Islet precursor cell (in vitro differentiated cells): ENCODE data around the gene WNT4.
A peak's percentile ranks its signal among the peaks of the same experiment; 100 is the strongest.

ENCODE experiments used
- DNase-seq: peaks from one replicate; pipeline ENCODE4 v3.0.0-alpha.2; 2018

WNT4 gene

DNA sequence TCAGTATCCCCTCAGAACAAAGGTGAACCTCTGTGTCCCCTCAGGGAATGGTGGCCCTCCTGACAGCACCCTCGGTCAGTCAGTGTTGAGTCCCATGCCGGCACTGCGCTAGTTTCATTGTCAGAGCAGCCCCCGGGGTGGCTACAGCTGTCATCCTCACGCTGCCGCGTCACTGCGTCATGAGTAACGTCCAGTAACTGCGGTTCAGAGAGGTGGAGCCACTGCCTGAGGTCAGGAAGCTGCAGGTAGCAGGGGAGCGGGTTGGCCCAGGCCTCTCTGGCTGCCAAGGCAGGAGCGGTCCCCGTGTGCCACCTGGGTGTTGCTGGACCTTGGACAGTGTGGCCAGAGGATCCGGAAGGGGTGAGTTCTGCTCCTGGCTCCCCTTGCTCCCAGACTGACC lies 20.2 kb upstream of the WNT4 start:
- no peak for DNase-seq

DNA sequence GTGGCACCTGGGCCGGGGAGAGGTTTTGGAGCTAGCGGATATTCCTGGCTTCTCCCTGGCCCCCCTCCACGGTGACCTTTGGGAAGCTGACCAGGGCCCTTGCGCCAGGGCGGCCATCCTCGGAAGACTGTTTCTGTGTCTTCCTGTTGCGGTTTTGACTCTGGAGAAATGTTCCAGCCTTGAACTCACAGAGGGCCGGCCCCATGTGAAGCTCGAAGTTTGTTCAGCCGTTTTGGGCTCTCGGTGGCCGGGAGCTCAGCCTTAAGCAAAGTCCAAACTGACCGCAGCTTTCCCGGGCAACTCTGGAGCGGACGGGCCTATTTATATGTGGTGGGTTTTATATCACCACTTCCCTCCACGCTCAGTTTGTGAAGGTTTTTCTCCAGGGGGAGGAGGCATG lies 17.0 kb upstream of the WNT4 start:
- no peak for DNase-seq

DNA sequence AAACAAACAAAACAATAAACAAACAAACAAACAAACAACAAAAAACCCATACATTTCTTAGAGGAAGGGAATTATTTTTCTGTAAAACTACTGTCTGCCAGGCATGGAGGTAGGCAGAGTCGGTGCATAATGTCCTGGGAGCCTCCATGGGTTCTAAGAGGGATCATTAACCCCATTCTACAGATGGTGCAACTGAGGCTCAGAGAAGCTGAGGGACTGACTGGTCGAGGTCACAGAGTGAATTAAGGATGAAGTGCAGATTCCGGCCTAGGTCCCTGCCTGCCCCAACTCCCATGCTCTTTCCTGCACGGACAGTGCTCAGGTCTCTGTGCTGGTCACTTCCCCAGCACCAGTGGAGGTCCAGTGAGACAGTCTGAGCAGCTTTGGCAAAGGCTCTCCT lies 15.8 kb upstream of the WNT4 start:
- DNase-seq = no peak

DNA sequence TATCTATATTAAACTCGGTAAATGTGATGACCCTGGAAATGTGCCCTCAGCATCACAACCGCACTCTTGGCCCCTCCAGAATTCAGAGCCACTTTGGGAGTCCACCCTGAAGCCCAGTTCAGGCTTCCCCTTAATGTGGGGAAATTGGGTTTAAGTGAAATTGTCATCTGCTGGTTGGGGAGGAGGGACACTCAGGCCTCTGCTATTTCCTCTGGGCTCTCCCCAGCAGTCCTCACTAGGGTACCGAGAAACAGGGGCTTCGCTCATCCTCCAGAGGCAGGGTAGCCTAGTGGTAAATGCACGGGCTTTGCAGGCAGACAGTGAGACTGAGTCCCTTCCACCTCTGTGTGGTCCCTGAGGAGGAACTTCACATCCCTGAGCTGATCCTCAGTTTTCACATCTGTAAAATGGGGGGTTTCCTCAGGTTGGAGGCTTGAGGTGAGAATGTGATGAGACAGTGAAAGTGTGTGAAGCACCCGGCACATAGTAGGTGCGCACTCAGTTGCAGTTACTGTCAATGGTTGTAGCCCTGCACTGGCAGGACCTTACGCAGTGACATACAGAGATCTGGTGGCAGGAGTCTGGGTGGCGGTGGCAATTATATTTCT lies 14.6 kb upstream of the WNT4 start:
- no peak for DNase-seq

DNA sequence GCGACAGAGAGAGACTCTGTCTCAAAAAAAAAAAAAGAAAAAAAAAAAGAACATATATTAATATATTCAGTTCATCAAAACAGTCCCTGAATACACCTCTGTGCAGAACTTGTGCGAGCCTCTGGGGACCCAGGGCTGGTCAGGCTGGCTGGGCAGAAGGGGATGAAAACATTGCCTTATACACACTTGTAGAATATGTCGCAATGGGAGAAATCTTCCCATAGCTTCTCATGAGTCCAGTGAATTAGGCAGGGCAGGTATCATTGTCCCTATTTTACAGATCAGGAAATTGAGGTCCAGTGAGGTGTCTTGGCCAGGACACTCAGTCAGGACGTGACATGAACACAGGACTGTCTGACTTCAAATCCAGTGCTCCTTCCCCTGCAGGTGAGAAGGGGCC lies 12.6 kb upstream of the WNT4 start:
- no peak for DNase-seq

DNA sequence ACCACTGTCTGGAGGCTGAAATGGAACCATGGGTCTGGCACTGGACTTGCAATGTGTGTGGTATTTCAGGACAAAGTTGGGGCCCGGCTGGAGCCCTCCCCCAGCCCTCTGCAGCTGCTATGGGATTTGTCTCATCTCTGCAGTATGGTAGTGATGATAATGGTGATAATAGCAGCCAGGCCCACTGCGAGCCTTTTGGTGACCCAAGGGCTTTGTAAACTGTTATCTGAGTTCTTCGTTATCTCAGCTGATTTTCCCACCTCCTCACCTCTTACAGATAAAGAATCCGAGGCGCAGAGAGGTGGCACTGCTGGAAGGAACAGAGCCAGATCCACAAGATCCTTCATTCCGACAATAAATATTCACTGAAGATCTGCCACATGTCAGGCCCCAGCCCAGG lies 11.7 kb upstream of the WNT4 start:
- no peak for DNase-seq

DNA sequence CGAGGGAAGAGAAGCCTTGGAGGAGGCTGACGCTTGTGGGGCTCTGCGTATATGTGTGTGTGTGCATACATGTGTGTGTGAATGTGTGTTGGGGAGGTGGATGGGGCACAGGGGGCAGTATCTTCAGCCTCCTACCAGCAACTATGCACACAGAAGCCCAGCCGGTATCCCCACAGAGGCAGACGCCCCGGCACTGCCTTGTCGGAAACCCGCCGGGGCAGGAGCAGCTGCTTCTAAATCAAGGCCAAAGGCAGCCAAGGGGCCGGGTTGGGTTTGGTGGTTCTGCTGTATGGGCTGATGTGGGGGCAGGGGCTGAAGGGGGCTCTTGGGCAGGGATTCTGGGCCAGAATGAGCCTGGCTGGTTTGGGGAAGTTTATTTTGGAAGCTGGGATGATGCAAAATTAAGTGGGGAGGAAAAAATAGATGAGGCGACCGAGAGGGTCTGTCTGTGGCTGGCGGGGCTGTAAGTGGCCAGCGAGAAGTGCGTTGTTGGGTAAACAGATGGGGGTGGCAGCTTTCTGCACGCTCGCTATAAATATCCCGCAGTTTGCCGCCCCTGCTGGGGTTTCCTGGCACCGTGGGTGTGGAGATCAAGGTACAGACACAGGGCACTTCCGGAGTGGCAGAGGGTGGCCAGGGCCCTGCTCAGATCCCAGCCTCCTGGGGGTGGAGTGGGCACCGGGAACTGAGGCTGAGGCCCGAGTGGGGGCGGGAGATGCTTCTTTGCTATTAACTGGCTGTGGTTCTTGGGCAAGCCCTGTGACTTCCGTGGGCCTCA lies 11.0 kb upstream of the WNT4 start:
- DNase-seq = no peak

DNA sequence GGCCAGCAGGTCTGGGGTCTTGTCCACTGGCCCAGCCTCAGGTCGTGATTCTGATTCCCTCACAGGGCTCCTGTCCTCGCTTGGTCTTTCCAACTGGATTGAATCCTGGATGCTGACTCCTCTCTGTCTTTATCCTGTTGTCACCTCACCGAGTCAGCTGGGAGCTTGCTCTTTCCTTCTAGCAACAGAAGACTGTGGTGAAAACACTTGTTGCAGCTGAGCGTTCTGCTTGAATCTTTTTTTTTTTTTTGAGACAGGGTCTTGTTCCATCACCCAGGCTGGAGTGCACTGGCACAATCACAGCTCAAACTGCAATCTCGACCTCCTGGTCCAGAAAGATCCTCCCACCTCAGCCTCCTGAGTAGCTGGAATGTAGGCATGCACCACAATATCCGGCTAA lies 8.0 kb upstream of the WNT4 start:
- DNase-seq = no peak

DNA sequence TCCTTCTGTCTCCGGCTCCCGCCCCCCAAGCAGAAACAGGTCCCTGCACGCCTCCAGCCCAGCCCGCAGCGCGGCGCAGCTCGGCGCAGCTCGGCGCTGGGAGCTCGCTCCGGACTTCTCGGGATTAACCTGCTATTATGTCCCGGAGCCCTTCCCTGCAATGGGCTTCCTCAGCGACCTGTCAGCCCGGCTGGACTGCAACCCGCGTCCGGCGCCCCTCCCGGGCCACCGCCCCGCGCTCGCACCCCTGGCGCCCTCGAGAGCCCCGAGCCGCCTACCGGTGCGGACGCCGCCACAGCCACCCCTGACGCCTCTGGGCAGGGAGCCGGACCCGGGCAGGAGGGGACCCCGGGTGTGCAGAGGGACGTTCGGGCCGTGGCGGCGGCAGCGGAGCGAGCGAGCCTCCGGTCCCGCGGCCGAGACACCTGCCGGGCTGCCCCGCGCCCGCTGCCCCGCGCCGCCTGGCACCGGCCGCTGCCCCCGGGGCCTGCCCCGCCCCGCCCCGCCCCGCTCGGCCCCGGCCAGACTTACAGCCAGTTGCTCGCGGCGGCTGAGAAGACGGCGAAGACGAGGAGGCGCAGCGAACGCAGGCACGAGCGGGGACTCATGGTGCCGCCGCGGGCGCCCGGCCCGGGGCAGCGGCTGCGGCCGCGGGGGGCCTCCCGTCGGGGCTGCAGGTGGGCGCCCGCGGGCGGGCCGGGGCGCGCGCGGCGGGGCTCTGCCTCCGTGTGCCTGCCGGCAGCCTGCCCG lies 407 bp downstream of the WNT4 start:
- peak; percentile 74 for DNase-seq

DNA sequence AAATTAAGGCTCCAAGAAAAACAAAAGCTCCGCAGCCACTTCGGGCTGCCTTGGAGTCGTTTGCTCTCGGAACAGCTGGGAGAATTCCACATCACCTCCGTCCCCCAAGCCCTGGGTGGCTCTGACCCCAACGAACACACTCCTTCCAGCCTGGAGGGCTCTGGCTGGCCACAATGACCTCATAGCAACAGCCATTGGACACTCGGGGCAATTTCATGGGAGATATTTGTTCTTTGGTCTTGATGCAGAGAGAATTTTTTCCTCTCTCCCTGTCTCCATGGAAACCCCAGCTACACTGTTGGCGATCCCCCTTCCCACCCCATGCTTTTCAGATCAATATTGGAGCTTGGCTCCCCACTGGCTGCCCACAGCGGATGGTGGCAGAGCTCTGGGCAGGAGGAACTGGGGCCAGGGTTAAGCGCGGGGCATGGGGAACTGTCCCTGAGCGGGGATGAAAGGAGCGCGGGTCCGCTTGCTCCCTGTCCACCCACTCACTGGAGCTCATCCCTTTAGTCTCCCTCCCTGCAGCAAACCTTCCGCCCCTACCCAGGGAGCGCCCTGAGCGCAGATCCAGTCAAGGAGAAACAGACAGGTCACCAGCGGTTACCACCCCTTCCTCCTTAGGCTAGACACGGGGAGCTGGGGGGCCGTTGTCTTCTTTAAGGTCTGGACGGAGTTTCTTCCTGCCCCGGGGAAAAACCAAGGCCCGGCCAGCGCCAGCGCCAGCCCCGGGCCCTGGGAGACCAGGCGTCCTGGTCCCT lies 1.2 kb downstream of the WNT4 start:
- DNase-seq = peak; percentile 66

DNA sequence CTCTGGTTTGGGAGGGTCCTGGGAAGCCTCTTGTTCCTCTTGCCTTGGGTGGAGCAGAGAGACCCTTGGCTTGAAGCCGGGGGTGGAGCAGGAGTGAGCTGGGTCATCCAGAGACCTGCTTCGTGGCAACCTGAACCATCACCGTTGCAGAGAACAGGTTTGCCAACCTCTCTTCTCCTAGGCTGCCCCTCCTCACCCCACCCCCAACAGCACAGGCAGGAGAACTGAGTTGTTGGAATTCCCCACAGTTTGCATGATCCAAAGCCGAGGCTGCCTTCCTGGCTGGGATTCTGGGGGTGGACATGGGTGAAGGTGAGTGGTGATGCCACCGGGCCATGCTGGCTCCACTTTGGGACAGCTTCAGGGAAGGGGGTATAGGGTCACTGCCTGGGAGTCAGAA lies 2.2 kb downstream of the WNT4 start:
- DNase-seq = peak; percentile 72

DNA sequence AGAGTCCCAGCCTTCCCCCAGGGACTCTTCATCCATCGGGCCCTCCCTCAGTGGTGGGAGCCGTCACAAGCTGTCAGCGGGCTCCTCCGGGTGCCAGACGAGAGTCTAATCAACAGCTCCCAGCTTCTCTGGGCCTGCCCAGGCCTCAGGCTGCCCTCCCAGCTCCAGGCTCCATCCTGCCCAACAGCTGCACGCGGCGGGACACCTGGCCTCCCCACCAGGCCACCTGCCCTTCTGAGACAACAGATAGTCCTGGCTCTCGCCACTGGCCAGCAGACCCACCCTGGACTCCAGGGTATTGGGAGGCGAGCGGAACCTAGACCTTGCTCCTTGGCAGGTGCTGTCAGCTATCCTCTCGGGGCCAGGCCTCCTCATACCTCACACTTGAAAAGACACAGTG lies 3.1 kb downstream of the WNT4 start:
- DNase-seq = no peak

DNA sequence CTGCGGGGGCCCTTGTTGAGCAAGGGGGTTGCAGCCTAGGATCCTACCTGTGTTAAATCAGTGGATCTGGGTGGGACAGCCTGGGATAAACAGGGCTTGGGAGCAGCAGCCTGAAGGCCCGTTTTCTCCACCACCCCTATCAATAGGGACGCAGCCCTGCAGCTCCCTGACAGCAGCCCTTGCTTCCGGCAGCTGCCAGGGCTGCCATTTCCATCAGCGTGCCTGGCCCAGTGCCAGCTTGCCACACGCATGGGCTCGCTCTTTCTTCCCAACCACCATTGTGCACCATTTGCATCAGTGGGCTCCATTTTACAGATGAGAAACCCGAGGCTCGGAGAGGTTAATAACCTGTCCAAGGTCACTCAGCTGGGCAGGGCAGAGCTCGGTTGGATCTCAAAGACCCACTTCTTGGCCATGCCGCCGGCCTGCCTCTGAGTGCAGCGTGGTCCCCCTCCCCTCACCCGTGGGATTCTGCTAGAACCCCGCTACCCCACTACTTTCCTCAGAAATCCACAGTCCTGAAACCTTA lies 3.8 kb downstream of the WNT4 start:
- no peak for DNase-seq

DNA sequence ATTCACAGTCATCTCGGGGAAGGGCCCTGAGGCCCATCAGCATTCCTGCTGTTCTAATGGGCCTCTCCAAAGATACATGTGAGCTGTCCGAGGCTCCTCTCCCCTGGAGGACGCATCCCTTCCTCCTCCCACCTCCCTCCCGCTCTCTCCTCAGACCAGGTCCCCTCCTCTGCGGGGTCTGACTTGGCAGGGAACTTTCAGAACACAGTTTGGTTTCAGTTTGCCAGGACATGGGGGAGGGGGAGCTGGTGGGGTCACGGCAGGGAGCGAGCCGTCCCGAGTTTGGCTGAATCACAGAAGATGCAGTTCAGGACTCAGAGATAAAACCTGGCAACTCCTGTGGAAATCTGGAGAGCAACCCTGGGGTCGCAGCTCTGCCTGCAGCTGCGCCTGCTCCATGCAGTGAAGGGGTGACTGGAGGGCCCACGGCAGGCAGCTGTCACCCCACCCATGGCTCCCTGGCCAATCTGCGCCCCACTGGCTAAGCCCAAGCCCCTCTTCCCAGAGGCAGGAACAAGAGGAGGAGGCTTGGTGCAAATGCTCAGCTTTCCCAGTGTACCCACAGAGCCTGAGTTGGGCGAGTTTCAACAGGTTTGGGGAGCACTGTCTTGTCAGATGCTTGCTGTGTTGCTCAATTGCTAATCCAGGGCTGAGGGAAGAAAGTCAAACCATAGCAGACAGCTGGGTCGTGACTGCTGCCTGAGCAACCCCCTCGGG lies 5.7 kb downstream of the WNT4 start:
- peak; percentile 82 for DNase-seq

DNA sequence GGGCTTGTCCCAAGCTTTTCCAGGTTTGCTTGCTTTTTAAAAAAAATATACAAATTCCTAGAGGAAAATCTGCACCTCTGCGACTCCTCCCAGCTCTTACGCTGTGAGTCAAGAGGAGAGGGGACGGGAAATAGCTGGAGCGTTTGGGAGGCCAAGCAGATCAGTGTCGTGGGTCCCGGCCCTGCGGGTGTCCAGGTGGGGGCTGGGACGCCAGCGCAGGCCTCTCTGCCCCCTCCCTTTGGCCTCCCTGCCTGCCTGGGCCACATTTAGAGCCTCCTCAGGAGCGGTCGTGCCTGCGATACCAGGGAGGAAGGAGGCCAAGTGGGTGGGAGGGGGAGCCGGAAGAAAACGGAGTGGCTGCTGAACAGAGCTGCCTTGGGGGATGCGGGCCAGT lies 9.0 kb downstream of the WNT4 start:
- DNase-seq = no peak

DNA sequence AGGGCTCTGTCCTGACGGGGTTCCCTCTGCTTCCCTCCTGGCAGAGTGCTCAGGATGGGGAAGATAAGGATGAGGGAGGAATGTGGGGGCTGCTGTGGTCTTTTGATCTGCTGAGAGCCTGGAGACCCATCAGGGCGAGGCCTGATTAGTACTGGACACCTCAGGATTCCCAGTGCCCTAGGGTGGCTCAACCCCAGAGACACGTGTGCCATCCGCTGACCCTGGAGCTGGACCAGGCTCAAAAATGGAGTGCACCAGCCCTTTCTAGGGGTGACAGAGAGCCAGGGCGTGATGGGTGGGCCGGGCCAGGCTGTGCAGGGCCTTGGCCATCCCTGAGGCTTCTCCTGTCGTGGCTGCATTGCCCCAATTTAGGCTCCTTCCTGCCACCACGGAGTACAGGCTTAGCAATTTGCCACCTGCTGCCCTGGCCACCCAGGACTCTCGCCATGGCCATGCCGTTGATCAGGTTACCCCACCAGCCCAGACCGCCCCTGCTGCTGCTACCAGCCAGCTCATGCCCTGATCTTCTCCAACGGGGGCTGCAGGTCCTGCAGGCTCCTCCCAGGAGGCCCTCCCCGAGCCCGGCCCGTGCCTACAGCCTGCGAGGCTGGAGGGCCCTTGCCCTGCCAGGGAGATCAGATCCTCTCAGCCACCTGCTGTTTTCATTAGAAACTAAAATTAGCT lies 9.5 kb downstream of the WNT4 start:
- DNase-seq = no peak

DNA sequence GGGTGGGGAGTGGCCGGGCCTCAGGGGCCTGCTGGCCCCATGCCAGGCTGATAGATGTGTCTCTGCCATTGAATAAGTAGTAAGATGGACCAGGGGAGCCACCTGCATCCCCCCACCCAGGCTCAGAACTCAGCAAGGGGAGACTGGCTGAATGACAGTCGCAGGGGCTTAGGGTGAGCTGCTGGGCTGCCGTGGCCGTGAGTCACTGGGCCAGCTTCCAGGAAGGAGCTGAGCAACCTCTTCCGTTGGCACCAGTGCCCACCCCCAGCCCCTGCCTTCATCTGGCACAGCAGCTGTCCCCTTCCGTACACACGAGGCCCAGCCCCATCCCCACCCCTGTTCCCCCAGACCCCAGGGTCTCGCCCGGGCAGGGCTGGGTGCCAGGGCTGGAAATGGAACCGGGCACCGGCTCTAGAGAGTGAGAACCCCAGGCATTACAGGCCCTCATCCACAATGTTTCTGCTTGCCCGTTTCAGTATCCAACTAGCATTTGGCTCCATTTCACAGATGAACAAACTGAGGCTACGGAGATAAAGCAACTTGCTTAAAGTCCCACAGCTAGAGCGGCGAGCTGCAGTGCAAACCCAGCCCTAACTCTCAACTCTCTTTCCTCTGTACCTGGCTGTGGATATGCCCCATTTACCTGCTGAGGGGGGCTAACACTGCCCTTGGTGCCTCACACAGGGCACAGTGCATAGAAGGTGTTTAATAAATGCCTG lies 10.2 kb downstream of the WNT4 start:
- no peak for DNase-seq

DNA sequence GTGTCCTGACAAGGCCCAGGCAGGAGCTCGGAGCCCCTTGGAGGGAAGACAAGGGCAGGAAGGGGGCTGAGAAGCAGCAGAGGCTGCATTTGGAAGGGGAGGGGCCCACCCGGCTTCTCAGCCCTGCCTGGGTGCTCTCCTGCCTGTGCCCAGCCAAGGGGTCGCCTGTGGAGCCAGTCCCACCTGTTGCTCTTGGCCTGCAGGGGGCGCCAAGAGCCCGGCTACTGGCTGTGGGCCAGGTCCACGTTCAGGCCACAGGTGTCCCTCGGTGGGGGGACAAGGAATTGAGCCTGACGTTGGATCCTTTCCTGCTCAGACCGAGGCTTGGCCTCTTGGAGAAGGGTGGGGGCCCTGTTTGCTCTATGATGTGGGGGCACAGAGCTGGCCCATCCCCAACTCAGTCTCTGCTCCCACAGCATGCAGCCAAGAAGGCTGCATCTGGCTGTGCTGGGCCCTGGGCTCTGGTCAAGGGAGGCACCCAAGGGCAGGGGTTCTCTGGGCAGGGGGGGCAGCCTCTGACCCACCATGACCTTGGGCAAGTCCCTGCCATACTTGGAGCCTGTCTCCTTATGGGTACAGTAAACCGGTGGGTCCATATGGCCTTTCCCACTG lies 10.9 kb downstream of the WNT4 start:
- peak; percentile 84 for DNase-seq

DNA sequence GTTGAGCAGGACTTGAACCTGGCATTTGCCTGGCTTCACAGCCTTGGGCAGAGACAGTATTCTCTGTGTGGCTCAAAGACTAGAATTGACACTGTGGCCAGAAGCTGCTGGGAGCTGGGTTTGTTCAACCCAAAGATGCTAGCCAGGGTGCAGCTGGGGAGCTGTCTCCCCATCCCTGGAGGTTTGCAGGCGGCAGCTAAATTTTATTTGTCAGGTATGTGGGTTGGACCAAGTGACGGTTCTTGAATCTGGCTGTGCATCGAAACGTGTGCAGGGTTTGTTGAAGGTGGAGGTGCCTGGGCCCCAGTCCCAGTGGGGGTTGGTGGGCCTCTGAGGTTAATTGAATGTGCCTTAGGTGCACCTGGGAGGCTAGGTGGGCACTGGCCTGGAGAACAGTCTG lies 11.8 kb downstream of the WNT4 start:
- DNase-seq = no peak

DNA sequence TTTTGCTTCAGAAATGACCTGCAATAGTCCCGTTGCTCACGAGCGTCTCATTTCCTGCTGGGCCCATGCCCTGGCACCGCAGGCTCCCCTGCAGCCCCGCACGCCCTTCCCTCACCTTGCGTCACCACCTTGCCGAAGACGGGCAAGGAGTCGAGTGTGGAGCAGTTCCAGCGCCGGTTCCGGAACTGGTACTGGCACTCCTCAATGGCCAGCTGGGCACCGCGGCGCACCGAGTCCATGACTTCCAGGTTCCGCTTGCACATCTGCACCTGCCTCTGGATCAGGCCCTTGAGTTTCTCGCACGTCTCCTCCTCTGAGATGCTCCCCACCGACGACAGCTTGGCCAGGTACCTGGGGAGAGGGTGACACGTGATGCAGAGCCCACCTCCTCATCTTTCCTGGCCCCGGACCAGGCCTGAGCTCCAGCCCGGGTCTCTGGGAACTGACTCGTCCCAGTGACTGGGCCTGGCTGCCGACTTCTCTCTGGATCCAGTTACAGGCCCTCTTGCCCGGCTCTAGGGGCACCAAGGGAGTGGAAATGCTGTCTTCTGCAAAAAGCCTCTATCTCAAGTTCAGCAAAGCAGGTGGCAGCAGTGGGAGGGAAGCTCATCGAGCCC lies 13.3 kb downstream of the WNT4 start:
- DNase-seq = no peak
